Aorta (tissue), 5 donors: ENCODE data around the gene B4GALT2. TPM values are rescaled to one million over a fixed set of nuclear protein-coding genes. Genes with fewer than 3 reads are reported as not detected.
A peak's percentile ranks its signal among the peaks of the same experiment; 100 is the strongest.

Experiments used
- ATAC-seq: fragments of 200-7000 bp; cut with Tn5 transposase; one replicate; pipeline ENCODE4 v1.9.1; 2022; ENCODE audit warnings: moderate library complexity; ENCODE audit not compliant: low FRiP score
- DNase-seq, 2 donors: peaks; one replicate each; pipeline ENCODE4 v3.0.0-alpha.2; 2020
- H3K27ac ChIP-seq, 2 donors: one replicate each; pipeline ENCODE4 v1.5.1; 2013; ENCODE audit warnings: low read length in 2 of 2, mild to moderate bottlenecking in 2 of 2, moderate library complexity in 2 of 2, control low read depth in 1 of 2, inconsistent platforms in 1 of 2, low read depth in 1 of 2
- H3K27me3 ChIP-seq, 2 donors: one replicate each; pipeline ENCODE4 v1.6.1; 2013; ENCODE audit warnings: control low read depth in 1 of 2, low read length in 1 of 2, mild to moderate bottlenecking in 1 of 2, moderate library complexity in 1 of 2; ENCODE audit not compliant: insufficient read depth in 2 of 2, control insufficient read depth in 1 of 2
- H3K36me3 ChIP-seq, 2 donors: one replicate each; pipeline ENCODE4 v1.6.1; 2013; ENCODE audit warnings: control low read depth in 1 of 2, low read length in 1 of 2, mild to moderate bottlenecking in 1 of 2; ENCODE audit not compliant: insufficient read depth in 2 of 2, control insufficient read depth in 1 of 2
- H3K4me1 ChIP-seq, 2 donors: one replicate each; pipeline ENCODE4 v1.6.1; 2013; ENCODE audit warnings: low read length in 2 of 2, control low read depth in 1 of 2, mild to moderate bottlenecking in 1 of 2, moderate library complexity in 1 of 2; ENCODE audit not compliant: insufficient read depth in 2 of 2, control insufficient read depth in 1 of 2
- H3K4me3 ChIP-seq, 2 donors: one replicate each; pipeline ENCODE4 v1.5.1; 2013; ENCODE audit warnings: low read length in 2 of 2, control low read depth in 1 of 2, mild to moderate bottlenecking in 1 of 2
- H3K9me3 ChIP-seq: one replicate; pipeline ENCODE4 v1.6.1; 2013; ENCODE audit warnings: mild to moderate bottlenecking, low read length; ENCODE audit not compliant: control insufficient read depth
- WGBS, 2 donors: extraction: QIAGEN DNeasy Blood & Tissue Kit; methylation state at CpG; one replicate each; pipeline ENCODE4 v1.1.7; 2013; 5-methylcytosine and 5-hydroxymethylcytosine counted together
- intact Hi-C, 2 donors: fragments of 100-400 bp; cut with DNase I; formaldehyde crosslinking; loops; one replicate each; pipeline versions ENCODE4 v1.14.2 to v1.15.0; 2022
- polyA plus RNA-seq, 2 donors: library from polyadenylated mRNA; stranded (reverse); fragments of 200-250 nt; gene quantifications; one replicate each; pipeline ENCODE4 v1.2.3, GENCODE V29; 2013
- total RNA-seq, 2 donors: library from RNA; stranded (reverse); fragmentation: NEBNext Ultra II Directional; extraction: Animal tissue kit (Norgen Biotek cat#: 25700); gene quantifications; one replicate each; pipeline ENCODE4 v1.2.1, GENCODE V29; 2021
- donor health status: healthy with polysubstance abuse.
- donor health status: Bipolar disorder and iron deficiency.
- donor health status: DM: no; HTN: no; CAD: no.
- donor health status: DM: no; HTN: no; CAD: no.
- donor health status: DM: yes; HTN: yes; CAD: no.

Gene B4GALT2
- total and polyA plus RNA-seq, 4 donors: 31.8 to 40.2 (median 33.5) TPM

DNA sequence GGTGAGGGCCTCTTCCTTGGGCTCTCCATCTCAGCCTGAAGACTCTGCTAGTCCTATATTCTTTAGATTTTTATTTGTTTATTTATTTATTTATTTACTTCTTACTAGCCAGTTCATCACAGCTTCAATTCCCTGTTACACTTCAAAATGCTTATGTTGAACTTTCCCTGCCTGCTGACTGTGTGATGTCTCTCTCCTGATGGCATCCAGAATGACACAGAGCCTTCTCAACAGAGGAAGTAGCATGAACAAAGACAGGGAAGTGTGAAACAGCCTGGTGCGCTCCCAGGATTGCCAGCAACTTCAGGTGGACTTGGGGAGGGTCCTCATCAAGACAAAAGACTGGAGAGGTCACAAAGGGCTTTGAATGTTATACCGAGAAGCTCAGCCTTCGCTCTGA is 36.6 kb upstream of the B4GALT2 start:
- intact Hi-C loops: loop anchor here in 1 of 2 donors (10.0 kb wide), 1 partner anchor 408 kb away; the partner anchor contains the start of gene PTPRF
- no peaks in the 10 kb centered on the region for H3K36me3 ChIP-seq
- DNase-seq (peak in 1 of 2 donors; percentile 11), ATAC-seq (no peak)
- H3K27ac ChIP-seq: no peak overlapping the region
- H3K27me3 ChIP-seq: no peaks in the 10 kb centered on the region
- no peaks in the 10 kb centered on the region for H3K9me3 ChIP-seq
- 95% methylated on average over 3 of the region's 3 CpGs for WGBS, 2 donors
- H3K4me1 ChIP-seq: no peaks in the 10 kb centered on the region
- no peak overlapping the region for H3K4me3 ChIP-seq

- Histone ChIP-seq H3K4me3 (no peak overlapping the region), H3K27me3 (no peaks in the 10 kb centered on the region), H3K36me3 (no peaks in the 10 kb centered on the region), H3K27ac (no peak overlapping the region), H3K4me1 (no peaks in the 10 kb centered on the region), H3K9me3 (no peaks in the 10 kb centered on the region)
- WGBS, 2 donors: 97 to 100% methylated on average over 1 of the region's 1 CpG
- intact Hi-C loops: loop anchor here in 1 of 2 donors (10.0 kb wide), 1 partner anchor 410 kb away; the partner anchor contains the start of gene PTPRF
- ATAC-seq: no peak
- peak in 1 of 2 donors; percentile 6 for DNase-seq
Observed at GRCh38 chr1:43944860-43945259, 34.1 kb upstream of the B4GALT2 start.

GRCh38 chr1:43945674-43946235 is 33.3 kb upstream of the B4GALT2 start:
- H3K27me3 ChIP-seq: no peaks in the 10 kb centered on the region
- no peak for DNase-seq
- H3K27ac ChIP-seq: peak overlapping the region in 1 of 2 donors; percentile 38
- intact Hi-C loops: loop anchor here in 1 of 2 donors (1.0 to 10.0 kb wide), 2 partner anchors 24 to 411 kb away; partner anchors contain the start of gene PTPRF
- H3K4me3 ChIP-seq: peak overlapping the region; percentile 35 to 73
- H3K4me1 ChIP-seq: no peaks in the 10 kb centered on the region
- WGBS, 2 donors: 0 to 3% methylated on average over 3 of the region's 3 CpGs
- H3K9me3 ChIP-seq: no peaks in the 10 kb centered on the region
- ATAC-seq: no peak
- H3K36me3 ChIP-seq: no peaks in the 10 kb centered on the region

DNA sequence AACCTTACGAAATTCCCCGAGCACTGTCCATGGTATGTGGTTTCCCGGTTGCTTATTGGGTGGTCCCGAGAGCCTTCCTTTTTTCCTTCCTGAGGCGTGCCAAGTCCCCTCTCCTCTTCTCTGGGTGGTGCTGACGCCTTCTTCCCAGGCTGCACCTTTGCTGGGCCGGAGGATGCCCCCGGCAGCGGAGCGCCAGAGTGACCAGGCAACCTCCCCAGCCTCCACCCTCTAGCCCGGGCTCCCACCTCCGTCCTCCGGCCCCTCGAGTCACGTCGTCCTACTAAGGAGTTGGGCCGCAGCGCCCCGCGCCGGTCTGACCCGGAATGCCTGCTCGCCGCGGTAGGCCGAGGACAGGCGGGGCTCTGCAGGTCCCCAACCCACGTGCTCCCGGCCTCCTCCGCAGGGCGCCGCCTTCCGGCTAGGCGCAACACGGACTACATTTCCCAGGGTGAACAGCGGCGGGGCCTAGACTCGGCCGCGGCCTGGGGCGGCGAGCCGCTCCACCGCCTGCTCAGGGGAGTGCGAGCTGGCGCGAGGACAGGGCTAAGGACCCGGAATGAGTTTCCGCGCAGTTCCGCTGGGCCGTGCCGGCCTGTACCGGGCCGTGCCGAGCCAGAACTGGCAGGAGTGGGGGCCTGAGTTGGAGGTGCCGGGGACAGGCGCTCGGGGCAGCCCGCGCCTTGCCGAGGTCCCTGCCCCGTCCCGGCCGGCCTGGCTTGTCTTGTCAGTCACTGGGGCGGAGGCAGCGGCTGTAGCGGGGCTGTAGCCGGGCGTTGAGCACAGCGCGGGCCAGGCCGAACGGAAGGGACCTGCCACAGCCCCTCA is 32.6 kb upstream of the B4GALT2 start, which contains the start of gene IPO13:
IPO13 (plus strand) TSS at position 715 of the 825 bp plus-strand sequence. CDS start 651 bp downstream, outside the sequence.
- ATAC-seq: peak; percentile 98
- peak within 1 kb of the TSS; percentile 59 to 73 for H3K4me3 ChIP-seq
- WGBS, 2 donors: 0% methylated on average over 54 to 74 of the region's 74 CpGs
- H3K27me3 ChIP-seq: no peaks in the 10 kb centered on the region
- H3K36me3 ChIP-seq: no peaks in the 10 kb centered on the region
- peak; percentile 97 to 99 for DNase-seq
- no peaks in the 10 kb centered on the region for H3K9me3 ChIP-seq
- intact Hi-C loops: loop anchor here in 1 of 2 donors (1.0 to 10.0 kb wide), 2 partner anchors 23 to 412 kb away; partner anchors contain the start of gene PTPRF
- H3K27ac ChIP-seq: peak within 1 kb of the TSS; percentile 71 to 80
- H3K4me1 ChIP-seq: no peaks in the 10 kb centered on the region

DNA sequence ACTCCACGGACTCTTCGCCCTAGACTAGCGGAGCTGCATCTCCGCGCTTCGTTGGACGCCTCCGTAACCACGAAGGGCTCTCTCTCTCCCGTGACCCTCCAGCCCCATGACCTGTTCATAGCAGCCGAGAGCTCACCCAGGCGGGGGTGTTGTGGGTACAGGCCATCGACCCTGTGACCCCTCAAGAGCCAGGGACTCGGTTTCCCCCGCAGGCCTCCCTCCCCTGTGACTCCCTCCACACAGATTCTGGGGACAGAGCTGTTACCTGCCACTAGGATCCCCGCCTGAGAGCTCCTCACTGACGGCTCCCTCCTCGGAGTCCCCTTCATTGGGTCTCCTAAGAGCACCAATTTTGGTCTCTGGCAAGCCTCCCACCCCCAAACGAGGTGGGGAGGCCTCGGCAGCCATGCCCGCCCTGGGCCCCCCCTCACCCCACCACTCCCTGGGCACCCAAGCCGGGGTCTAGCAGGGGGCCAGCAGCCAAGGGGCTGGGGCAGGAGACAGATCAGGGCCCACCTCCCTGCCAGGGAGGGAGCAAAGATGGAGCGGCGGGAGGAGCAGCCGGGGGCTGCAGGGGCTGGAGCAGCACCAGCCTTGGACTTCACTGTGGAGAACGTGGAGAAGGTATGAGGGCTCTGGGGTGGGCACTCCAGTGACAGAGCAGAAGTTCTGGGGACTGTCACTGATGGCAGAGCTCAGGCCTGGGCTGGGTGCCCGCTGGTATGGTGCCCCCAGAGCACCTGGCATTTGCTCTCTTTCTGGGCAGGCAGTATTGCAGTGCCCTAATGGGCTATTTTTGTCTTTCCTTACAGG is 31.7 kb upstream of the B4GALT2 start:
- Histone ChIP-seq H3K27me3 (no peaks in the 10 kb centered on the region), H3K36me3 (no peaks in the 10 kb centered on the region), H3K4me1 (no peaks in the 10 kb centered on the region), H3K4me3 (peak overlapping the region; percentile 22 to 59), H3K27ac (peak overlapping the region in 1 of 2 donors; percentile 9), H3K9me3 (no peaks in the 10 kb centered on the region)
- DNase-seq (no peak), ATAC-seq (peak; percentile 37)
- intact Hi-C loops: loop anchor here in 1 of 2 donors (10.0 kb wide), 1 partner anchor 412 kb away; the partner anchor contains the start of gene PTPRF
- WGBS, 2 donors: 1% methylated on average over 25 to 27 of the region's 27 CpGs

- H3K9me3 ChIP-seq: no peaks in the 10 kb centered on the region
- H3K27me3 ChIP-seq: no peaks in the 10 kb centered on the region
- H3K4me1 ChIP-seq: no peaks in the 10 kb centered on the region
- WGBS, 2 donors: 4 to 10% methylated on average over 3 of the region's 3 CpGs
- DNase-seq (no peak), ATAC-seq (no peak)
- intact Hi-C loops: loop anchor here in 1 of 2 donors (10.0 kb wide), 1 partner anchor 413 kb away; the partner anchor contains the start of gene PTPRF
- no peak overlapping the region for H3K27ac ChIP-seq
- H3K36me3 ChIP-seq: no peaks in the 10 kb centered on the region
- peak overlapping the region in 1 of 2 donors; percentile 59 for H3K4me3 ChIP-seq
Observed at GRCh38 chr1:43947874-43948437, 31.1 kb upstream of the B4GALT2 start.

DNA sequence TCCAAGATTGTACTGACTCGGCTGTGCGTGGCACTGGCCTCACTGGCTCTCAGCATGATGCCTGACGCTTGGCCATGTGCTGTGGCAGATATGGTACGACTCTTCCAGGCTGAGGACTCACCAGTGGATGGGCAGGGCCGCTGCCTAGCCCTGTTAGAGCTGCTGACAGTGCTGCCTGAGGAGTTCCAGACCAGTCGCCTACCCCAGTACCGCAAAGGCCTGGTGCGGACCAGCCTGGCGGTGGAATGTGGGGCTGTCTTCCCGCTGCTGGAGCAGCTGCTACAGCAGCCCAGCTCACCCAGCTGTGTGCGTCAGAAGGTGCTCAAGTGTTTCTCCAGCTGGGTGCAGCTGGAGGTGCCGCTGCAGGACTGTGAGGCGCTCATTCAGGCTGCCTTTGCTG is 29.3 kb upstream of the B4GALT2 start:
- DNase-seq (no peak), ATAC-seq (no peak)
- Histone ChIP-seq H3K9me3 (no peaks in the 10 kb centered on the region), H3K4me3 (no peak overlapping the region), H3K27me3 (no peaks in the 10 kb centered on the region), H3K4me1 (no peaks in the 10 kb centered on the region), H3K36me3 (no peaks in the 10 kb centered on the region), H3K27ac (no peak overlapping the region)
- intact Hi-C loops: loop anchor here in 1 of 2 donors (10.0 kb wide), 1 partner anchor 415 kb away; the partner anchor contains the start of gene PTPRF
- WGBS, 2 donors: 85 to 87% methylated on average over 13 of the region's 13 CpGs
